OCI-LY3 (cell line): Measurements from ENCODE around the gene THPO.

Source experiments
- CTCF ChIP-seq: fragments of 200-600, 300-600 bp; sonication (generic); IDR thresholded peaks from 2 replicates; pipeline ENCODE4 v1.5.1; 2014; ENCODE audit warnings: antibody characterized with exemption, low read length, low read depth
- EZH2phosphoT487 ChIP-seq: fragments of 200-600 bp; shearing (Covaris generic); IDR thresholded peaks from 2 replicates; pipeline ENCODE4 v1.6.1; 2018; ENCODE audit warnings: antibody characterized with exemption, mixed run types, low read depth

- TF ChIP-seq CTCF, result no peak
- TF ChIP-seq EZH2phosphoT487, result no peak
Measured at GRCh38 chr3:184399410-184399809, 21.4 kb upstream of the THPO start.
